ENCODE results near the gene SMARCD2. TPM values are rescaled to one million over a fixed set of nuclear protein-coding genes. Genes with fewer than 3 reads are reported as not detected.
"Not testable (repeated sequence)": the region's sequence is repeated elsewhere in the genome, so short reads cannot be mapped to it uniquely, and the experiment has no call there.

SMARCD2 gene
- total RNA-seq, result 10 to 100 TPM; 68.8 to 82.1 TPM
- polyA plus RNA-seq (2013, experiment 1 of 2), result 43.3 TPM
- polyA plus RNA-seq (2013, experiment 2 of 2), result 43.8 TPM
- long read RNA-seq, experiment 1, transcript SMARCD2-203 (13 exons, 2,716 nt), result major isoform, 18 of 45 reads
- long read RNA-seq, experiment 1, partial matches to known transcripts, result 22 of 45 reads
- long read RNA-seq, experiment 1, other reads (novel, unspliced or antisense), result 5 of 45 reads
- long read RNA-seq, experiment 2, transcript SMARCD2-203 (13 exons, 2,716 nt), result major isoform, 255 of 277 reads
- long read RNA-seq, experiment 2, partial matches to known transcripts, result 9 of 277 reads
- long read RNA-seq, experiment 2, other reads (novel, unspliced or antisense), result 11 of 277 reads
- long read RNA-seq, experiment 3, transcript SMARCD2-203 (13 exons, 2,716 nt), result major isoform, 5 of 23 reads
- long read RNA-seq, experiment 3, partial matches to known transcripts, result 15 of 23 reads
- long read RNA-seq, experiment 3, other reads (novel, unspliced or antisense), result 2 of 23 reads
- long read RNA-seq, experiment 4, partial matches to known transcripts, result 1 of 2 reads
- long read RNA-seq, experiment 4, other reads (novel, unspliced or antisense), result 0 of 2 reads

DNA sequence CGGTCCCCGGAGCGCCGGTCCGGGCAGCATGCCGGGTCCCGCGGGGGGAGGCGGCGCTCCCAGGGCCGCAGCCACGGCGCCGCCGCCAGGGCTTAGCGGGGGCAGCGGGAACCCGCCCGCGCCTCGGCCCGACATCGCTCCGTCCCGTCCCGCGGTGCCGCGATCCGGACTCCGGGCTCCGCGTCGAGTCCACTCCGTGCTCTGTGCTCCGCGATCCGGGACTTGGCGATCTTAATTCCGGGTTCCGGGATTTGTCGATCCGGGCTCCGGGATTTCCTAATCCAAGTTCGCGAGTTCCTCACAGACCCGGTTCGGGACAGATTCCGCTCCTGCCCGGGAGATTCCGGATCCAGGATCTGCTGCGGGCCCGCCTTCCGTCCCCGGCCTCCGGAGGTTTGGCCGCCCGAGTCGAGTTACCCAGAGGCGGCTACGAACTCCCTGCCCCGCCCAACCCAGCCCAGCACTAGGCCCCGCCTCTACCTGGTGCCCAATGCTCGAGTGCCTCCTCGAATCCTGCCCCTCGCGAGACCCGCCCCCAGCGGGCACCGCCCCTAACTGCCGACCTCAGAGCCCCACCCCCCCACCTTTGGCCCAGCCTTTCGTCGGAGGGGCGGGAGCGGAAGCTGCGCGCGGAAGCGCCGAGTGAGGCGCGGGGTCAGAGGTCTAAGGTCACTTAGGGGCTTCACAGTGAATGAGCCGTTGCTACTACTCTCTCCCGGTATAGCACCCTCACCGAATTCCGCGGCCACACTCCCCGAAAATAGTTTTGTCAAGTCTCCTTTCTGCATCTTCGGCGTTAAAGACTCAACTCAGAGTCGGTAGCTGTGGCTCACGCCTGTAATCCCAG lies at the start of gene SMARCD2:
SMARCD2 (minus strand) TSS at position 146 of the 847 bp plus-strand sequence; CDS start at position 135, 11 bp downstream.
- 1 to 3% methylated on average over 61 to 92 of the region's 92 CpGs for WGBS, 2 experiments (ENCODE audit: insufficient coverage in 1 of 2, insufficient read length in 1 of 2)
- H3K27me3 ChIP-seq (ENCODE audit: control insufficient read depth, insufficient read depth, low read length, poor library complexity, severe bottlenecking), result no peaks in the 10 kb centered on the region
- peak within 1 kb of the TSS; percentile 98 for H3K4me3 Mint-ChIP-seq
- peaks cover 18% of the 10 kb centered on the region for H3K4me1 Mint-ChIP-seq
- TF ChIP-seq, protein P1, sequence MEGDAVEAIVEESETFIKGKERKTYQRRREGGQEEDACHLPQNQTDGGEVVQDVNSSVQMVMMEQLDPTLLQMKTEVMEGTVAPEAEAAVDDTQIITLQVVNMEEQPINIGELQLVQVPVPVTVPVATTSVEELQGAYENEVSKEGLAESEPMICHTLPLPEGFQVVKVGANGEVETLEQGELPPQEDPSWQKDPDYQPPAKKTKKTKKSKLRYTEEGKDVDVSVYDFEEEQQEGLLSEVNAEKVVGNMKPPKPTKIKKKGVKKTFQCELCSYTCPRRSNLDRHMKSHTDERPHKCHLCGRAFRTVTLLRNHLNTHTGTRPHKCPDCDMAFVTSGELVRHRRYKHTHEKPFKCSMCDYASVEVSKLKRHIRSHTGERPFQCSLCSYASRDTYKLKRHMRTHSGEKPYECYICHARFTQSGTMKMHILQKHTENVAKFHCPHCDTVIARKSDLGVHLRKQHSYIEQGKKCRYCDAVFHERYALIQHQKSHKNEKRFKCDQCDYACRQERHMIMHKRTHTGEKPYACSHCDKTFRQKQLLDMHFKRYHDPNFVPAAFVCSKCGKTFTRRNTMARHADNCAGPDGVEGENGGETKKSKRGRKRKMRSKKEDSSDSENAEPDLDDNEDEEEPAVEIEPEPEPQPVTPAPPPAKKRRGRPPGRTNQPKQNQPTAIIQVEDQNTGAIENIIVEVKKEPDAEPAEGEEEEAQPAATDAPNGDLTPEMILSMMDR (conservative IDR thresholded peaks at IDR 0.05), result no peak
- peaks cover 2% of the 10 kb centered on the region for H3K9me3 Mint-ChIP-seq
- peaks cover 4% of the 10 kb centered on the region for H3K36me3 Mint-ChIP-seq (ENCODE audit: low read depth)
- H3K27ac Mint-ChIP-seq, result peak within 1 kb of the TSS; percentile 95
- H3K27ac ChIP-seq (ENCODE audit: low read depth, low read length), result peak within 1 kb of the TSS; percentile 52
- no peaks in the 10 kb centered on the region for H3K36me3 ChIP-seq (ENCODE audit: control insufficient read depth, insufficient read depth, low read length)
- H3K27me3 Mint-ChIP-seq (ENCODE audit: insufficient read depth), result peaks cover 25% of the 10 kb centered on the region
- H3K4me3 ChIP-seq (ENCODE audit: low read length), result peak within 1 kb of the TSS; percentile 97
- H3K9me3 ChIP-seq (ENCODE audit: control insufficient read depth, low read length), result no peaks in the 10 kb centered on the region
- peak; percentile 100 for DNase-seq
- H3K4me1 ChIP-seq (ENCODE audit: control insufficient read depth, insufficient read depth, low read length), result peaks cover 10% of the 10 kb centered on the region
- H3K9ac ChIP-seq (ENCODE audit: extremely low read depth, low read length, poor library complexity, severe bottlenecking), result peak within 1 kb of the TSS; percentile 74

DNA sequence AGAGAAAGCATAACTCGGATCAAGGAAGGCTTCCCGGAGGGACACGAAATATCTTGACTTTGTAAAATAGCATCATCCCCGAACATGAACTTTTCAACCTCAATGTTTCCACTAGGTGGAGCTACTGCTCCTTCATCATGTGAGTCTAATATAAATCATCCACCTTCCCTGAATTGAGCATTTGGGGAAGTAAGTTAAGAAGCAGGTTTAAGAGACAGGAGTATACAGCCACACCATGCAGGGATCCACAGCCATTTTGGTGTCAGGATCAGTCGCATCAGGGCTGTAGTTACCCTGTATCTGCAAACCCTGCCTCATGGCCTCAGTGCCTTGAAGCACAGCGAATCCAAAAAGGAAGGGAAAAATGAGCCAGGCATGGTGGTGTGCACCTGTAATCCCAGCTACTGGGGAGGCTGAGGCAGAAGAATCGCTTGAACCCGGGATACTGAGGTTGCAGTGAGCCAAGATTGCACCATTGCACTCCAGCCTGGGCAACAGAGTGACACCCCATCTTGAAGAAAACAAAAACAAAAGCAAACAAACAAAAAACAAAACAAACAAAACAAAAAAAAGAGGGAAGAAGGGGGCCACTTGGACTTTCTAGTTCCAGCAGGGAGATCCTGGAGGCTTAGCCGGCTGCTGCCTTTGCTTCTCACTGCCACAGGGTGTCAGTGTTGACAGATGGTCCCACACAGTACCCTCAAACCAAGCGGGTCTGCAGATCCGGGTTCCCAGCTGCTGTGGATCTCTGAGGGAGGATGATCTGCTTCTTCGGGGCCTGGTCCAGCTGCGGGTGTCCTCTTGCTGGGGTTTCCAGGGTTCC lies 46.8 kb upstream of the SMARCD2 start:
- H3K4me3 Mint-ChIP-seq; H3K9me3 Mint-ChIP-seq; H3K27ac ChIP-seq (ENCODE audit: low read depth, low read length); H3K9me3 ChIP-seq (ENCODE audit: control insufficient read depth, low read length); H3K36me3 Mint-ChIP-seq (ENCODE audit: low read depth); H3K4me3 ChIP-seq (ENCODE audit: low read length); H3K27ac Mint-ChIP-seq; H3K27me3 ChIP-seq (ENCODE audit: control insufficient read depth, insufficient read depth, low read length, poor library complexity, severe bottlenecking); H3K36me3 ChIP-seq (ENCODE audit: control insufficient read depth, insufficient read depth, low read length); H3K27me3 Mint-ChIP-seq (ENCODE audit: insufficient read depth); H3K9ac ChIP-seq (ENCODE audit: extremely low read depth, low read length, poor library complexity, severe bottlenecking); H3K4me1 ChIP-seq (ENCODE audit: control insufficient read depth, insufficient read depth, low read length); H3K4me1 Mint-ChIP-seq: not testable (repeated sequence)
- peak; percentile 89 for DNase-seq
- TF ChIP-seq, protein P1 (conservative IDR thresholded peaks at IDR 0.05), result peak; percentile 69
- 66 to 76% methylated on average over 8 to 13 of the region's 13 CpGs for WGBS, 2 experiments (ENCODE audit: insufficient coverage in 1 of 2, insufficient read length in 1 of 2)

DNA sequence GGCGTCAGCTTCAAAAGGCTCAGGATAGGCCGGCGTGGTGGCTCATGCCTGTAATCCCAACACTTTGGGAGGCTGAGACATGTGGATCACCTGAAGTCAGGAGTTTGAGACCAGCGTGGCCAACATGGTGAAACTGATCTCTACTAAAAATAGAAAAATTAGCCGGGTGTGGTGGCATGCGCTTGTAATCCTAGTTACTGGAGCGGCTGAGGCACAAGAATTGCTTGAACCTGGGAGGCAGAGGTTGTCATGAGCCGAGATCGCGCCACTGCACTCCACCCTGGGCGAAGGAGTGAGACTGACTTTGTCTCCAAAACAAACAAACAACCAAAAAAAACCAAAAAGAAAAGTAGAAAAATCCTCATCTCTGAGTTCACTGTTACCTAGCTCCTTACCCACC lies 42.6 kb upstream of the SMARCD2 start:
- H3K27me3 Mint-ChIP-seq (ENCODE audit: insufficient read depth); H3K27ac ChIP-seq (ENCODE audit: low read depth, low read length); H3K27me3 ChIP-seq (ENCODE audit: control insufficient read depth, insufficient read depth, low read length, poor library complexity, severe bottlenecking); H3K9me3 ChIP-seq (ENCODE audit: control insufficient read depth, low read length); H3K9ac ChIP-seq (ENCODE audit: extremely low read depth, low read length, poor library complexity, severe bottlenecking); H3K4me1 ChIP-seq (ENCODE audit: control insufficient read depth, insufficient read depth, low read length); H3K4me3 ChIP-seq (ENCODE audit: low read length); H3K36me3 Mint-ChIP-seq (ENCODE audit: low read depth); H3K4me3 Mint-ChIP-seq; H3K9me3 Mint-ChIP-seq; H3K27ac Mint-ChIP-seq; DNase-seq; H3K36me3 ChIP-seq (ENCODE audit: control insufficient read depth, insufficient read depth, low read length): not testable (repeated sequence)
- WGBS, 2 experiments (ENCODE audit: insufficient coverage in 1 of 2, insufficient read length in 1 of 2), result 90 to 92% methylated on average over 4 to 8 of the region's 11 CpGs
- H3K4me1 Mint-ChIP-seq, result peaks cover 10% of the 10 kb centered on the region

DNA sequence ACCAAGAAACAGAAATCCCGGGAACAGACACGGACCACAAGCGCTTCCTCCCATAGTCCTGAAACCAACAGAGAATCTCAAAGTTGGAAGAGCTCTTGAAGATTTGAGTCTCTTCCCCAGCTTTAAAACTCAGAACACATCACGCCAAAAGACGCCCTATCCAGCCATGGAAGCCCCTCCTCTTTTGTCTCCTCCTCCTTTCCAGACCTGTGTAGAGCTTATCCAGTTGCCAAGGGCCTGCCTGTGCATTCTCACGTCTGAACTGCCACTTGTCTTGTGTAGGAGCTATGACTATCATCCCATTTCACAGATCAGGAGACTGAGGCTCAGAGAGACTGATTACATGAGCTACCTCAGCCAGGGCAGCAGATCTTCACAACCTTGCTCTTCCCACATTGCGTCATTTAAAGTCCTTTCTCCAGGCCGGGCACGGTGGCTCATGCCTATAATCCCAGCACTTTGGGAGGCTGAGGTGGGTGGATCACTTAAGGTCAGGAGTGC lies 40.2 kb upstream of the SMARCD2 start:
- not testable (repeated sequence) for H3K27me3 Mint-ChIP-seq (ENCODE audit: insufficient read depth); H3K27ac Mint-ChIP-seq; H3K27ac ChIP-seq (ENCODE audit: low read depth, low read length); H3K9ac ChIP-seq (ENCODE audit: extremely low read depth, low read length, poor library complexity, severe bottlenecking); H3K36me3 Mint-ChIP-seq (ENCODE audit: low read depth); H3K9me3 ChIP-seq (ENCODE audit: control insufficient read depth, low read length); H3K9me3 Mint-ChIP-seq; H3K4me3 Mint-ChIP-seq; H3K27me3 ChIP-seq (ENCODE audit: control insufficient read depth, insufficient read depth, low read length, poor library complexity, severe bottlenecking); H3K36me3 ChIP-seq (ENCODE audit: control insufficient read depth, insufficient read depth, low read length); DNase-seq; H3K4me3 ChIP-seq (ENCODE audit: low read length); H3K4me1 ChIP-seq (ENCODE audit: control insufficient read depth, insufficient read depth, low read length)
- peaks cover 10% of the 10 kb centered on the region for H3K4me1 Mint-ChIP-seq
- 83 to 91% methylated on average over 3 to 8 of the region's 9 CpGs for WGBS, 2 experiments (ENCODE audit: insufficient coverage in 1 of 2, insufficient read length in 1 of 2)
